ENCODE measurements around the gene TMEFF2.

DNA sequence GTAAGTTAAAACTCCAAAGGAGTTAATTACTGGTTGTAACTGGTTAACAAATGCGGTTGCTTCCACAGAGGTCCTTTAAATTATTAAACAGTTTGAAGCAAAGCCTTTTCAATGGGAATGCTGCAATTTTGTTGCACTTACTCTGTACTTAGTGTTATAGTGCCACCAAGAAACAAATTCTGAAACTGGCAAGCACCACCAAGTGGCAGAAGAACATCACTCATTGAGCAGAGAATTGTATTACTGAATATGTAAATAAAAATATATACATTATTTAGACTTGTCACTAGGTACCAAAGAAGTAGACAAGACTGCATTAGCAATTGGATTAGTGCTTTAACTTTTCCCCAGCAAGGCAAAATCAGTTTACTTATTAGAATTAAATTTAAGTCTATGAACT is 2.6 kb upstream of the TMEFF2 start:
- TF ChIP-seq, protein P1, sequence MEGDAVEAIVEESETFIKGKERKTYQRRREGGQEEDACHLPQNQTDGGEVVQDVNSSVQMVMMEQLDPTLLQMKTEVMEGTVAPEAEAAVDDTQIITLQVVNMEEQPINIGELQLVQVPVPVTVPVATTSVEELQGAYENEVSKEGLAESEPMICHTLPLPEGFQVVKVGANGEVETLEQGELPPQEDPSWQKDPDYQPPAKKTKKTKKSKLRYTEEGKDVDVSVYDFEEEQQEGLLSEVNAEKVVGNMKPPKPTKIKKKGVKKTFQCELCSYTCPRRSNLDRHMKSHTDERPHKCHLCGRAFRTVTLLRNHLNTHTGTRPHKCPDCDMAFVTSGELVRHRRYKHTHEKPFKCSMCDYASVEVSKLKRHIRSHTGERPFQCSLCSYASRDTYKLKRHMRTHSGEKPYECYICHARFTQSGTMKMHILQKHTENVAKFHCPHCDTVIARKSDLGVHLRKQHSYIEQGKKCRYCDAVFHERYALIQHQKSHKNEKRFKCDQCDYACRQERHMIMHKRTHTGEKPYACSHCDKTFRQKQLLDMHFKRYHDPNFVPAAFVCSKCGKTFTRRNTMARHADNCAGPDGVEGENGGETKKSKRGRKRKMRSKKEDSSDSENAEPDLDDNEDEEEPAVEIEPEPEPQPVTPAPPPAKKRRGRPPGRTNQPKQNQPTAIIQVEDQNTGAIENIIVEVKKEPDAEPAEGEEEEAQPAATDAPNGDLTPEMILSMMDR (IDR thresholded peaks at IDR 0.05): no peak
- TF ChIP-seq POLR2A (IDR thresholded peaks at IDR 0.05): no peak
